Neural crest cell (in vitro differentiated cells): ENCODE results near the gene RSPH10B2. TPM values are rescaled to one million over a fixed set of nuclear protein-coding genes. Genes with fewer than 3 reads are reported as not detected.
"Not testable (repeated sequence)": the region's sequence is repeated elsewhere in the genome, so short reads cannot be mapped to it uniquely, and the experiment has no call there.

Experiments used
- DNase-seq: peaks from one replicate; pipeline ENCODE4 v3.0.0; 2021; ENCODE audit warnings: low read depth, mixed read lengths, low spot score
- H3K27ac Mint-ChIP-seq: one replicate; pipeline ENCODE4 v1.8.0; 2021; ENCODE audit warnings: mild to moderate bottlenecking, mixed read lengths; ENCODE audit not compliant: unreplicated experiment
- H3K27me3 Mint-ChIP-seq: 2 replicates; pipeline ENCODE4 v1.8.0; 2021; ENCODE audit warnings: low read depth, mild to moderate bottlenecking, mixed read lengths
- H3K36me3 Mint-ChIP-seq: 2 replicates; pipeline ENCODE4 v1.8.0; 2021; ENCODE audit warnings: low read depth, mild to moderate bottlenecking, mixed read lengths
- H3K4me1 Mint-ChIP-seq: 2 replicates; pipeline ENCODE4 v1.8.0; 2021; ENCODE audit warnings: mixed read lengths
- H3K4me3 Mint-ChIP-seq: one replicate; pipeline ENCODE4 v1.8.0; 2021; ENCODE audit warnings: mild to moderate bottlenecking, mixed read lengths
- H3K9me3 Mint-ChIP-seq: 2 replicates; pipeline ENCODE4 v1.8.0; 2021; ENCODE audit warnings: mixed read lengths
- total RNA-seq: library from RNA; stranded (reverse); gene quantifications from 2 replicates; pipeline ENCODE4 v1.2.1, GENCODE V29; 2021
- TF ChIP-seq, protein P1 (sequence below): fragments of 200-600 bp; sonication (generic); conservative IDR thresholded peaks from 2 replicates; pipeline ENCODE4 v1.5.0; 2021; ENCODE audit warnings: antibody characterized with exemption, mild to moderate bottlenecking

Gene RSPH10B2
- total RNA-seq, 1 donor from 2014 or later = 0.65 TPM

DNA sequence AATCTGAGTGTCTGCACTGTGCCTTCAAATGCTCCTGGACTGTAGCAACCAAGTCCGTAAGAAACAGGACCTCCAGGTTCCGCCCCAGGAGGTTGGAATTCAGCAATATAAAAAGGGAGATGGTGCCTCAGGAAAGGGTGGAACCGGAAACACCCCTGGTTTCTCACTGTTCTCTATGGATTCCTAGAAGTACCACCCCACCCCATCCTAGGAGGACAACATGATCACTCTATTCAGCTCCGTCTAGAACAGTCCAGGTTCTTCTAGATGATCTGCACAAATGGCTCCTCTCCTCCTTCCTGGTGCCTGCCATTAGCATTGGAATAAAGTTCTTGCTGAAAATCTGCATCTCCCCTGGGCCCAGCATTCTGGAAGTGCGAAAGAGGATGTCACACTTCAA is 39.5 kb upstream of the RSPH10B2 start:
- TF ChIP-seq, protein P1, sequence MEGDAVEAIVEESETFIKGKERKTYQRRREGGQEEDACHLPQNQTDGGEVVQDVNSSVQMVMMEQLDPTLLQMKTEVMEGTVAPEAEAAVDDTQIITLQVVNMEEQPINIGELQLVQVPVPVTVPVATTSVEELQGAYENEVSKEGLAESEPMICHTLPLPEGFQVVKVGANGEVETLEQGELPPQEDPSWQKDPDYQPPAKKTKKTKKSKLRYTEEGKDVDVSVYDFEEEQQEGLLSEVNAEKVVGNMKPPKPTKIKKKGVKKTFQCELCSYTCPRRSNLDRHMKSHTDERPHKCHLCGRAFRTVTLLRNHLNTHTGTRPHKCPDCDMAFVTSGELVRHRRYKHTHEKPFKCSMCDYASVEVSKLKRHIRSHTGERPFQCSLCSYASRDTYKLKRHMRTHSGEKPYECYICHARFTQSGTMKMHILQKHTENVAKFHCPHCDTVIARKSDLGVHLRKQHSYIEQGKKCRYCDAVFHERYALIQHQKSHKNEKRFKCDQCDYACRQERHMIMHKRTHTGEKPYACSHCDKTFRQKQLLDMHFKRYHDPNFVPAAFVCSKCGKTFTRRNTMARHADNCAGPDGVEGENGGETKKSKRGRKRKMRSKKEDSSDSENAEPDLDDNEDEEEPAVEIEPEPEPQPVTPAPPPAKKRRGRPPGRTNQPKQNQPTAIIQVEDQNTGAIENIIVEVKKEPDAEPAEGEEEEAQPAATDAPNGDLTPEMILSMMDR = no peak
- H3K9me3 Mint-ChIP-seq = no peaks in the 10 kb centered on the region
- no peak for DNase-seq
- H3K27me3 Mint-ChIP-seq = peaks cover 53% of the 10 kb centered on the region
- H3K36me3 Mint-ChIP-seq = no peaks in the 10 kb centered on the region
- H3K4me1 Mint-ChIP-seq = no peaks in the 10 kb centered on the region
- H3K27ac Mint-ChIP-seq = no peak overlapping the region
- no peak overlapping the region for H3K4me3 Mint-ChIP-seq

DNA sequence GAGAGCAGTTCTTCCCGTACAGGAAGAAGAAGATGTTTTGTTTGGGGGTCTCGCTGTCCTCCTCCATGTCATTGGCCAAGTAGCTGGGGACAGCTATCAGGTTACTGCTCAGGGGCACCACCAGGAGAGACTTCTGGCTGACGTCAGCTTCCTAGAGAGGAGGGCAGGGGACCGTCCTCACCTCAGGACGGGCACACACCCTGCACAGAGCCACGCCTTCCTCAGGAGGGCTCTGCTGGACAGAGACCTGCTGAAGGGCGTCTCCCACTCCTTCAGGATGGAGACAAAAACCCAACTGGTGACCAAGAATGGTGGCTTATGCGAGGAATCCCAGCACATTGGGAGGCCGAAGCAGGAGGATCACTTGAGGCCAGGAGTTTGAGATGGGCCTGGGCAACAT is 38.0 kb upstream of the RSPH10B2 start:
- not testable (repeated sequence) for H3K36me3 Mint-ChIP-seq, DNase-seq, H3K4me3 Mint-ChIP-seq, H3K9me3 Mint-ChIP-seq, H3K4me1 Mint-ChIP-seq, H3K27ac Mint-ChIP-seq
- H3K27me3 Mint-ChIP-seq = peaks cover 52% of the 10 kb centered on the region

DNA sequence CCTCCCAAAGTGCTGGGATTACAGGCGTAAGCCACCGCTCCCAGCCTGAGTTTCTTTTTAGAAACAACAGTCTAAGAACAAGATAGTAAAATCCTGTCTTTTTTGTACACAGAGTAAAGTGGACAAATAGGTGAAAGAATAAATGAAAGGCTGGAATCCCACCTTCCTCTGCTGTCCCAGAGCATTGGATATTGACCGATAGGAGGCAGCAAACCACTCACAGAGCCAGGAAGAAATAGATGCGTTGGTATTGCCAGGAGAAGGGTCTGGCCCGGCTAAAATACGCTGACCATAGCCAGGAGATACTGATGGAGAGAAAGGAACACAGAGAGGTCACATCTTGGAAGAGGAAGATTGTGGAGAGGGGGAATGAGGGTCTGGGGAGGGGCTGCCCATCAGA is 35.8 kb upstream of the RSPH10B2 start:
- H3K4me3 Mint-ChIP-seq = no peak overlapping the region
- DNase-seq = no peak

DNA sequence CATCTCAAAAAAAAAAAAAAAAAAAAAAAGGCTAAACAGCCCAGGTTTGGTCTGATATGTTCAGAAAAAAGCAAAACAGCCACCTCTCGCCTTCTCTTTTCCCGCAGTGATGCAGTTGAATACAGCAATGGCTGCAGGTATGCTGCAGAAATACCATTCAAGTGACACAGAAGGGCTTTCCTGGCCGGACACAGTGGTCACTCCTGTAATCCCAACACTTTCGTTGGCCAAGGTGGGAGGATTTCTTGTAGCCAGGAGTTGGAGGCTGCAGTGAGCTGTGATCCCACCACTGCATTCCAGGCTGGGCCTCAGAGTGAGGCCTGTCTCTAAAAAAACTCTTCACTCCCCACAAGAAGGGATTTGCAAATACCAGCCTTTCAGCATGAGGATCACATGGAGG is 29.6 kb upstream of the RSPH10B2 start:
- not testable (repeated sequence) for H3K4me1 Mint-ChIP-seq, H3K36me3 Mint-ChIP-seq

More for the DNA sequence above, 35.8 kb upstream of the RSPH10B2 start:
- Mint-ChIP-seq H3K27ac (no peak overlapping the region), H3K4me1 (no peaks in the 10 kb centered on the region), H3K36me3 (no peaks in the 10 kb centered on the region), H3K27me3 (peaks cover 62% of the 10 kb centered on the region), H3K9me3 (no peaks in the 10 kb centered on the region)
- TF ChIP-seq, protein P1 = peak; percentile 18

DNA sequence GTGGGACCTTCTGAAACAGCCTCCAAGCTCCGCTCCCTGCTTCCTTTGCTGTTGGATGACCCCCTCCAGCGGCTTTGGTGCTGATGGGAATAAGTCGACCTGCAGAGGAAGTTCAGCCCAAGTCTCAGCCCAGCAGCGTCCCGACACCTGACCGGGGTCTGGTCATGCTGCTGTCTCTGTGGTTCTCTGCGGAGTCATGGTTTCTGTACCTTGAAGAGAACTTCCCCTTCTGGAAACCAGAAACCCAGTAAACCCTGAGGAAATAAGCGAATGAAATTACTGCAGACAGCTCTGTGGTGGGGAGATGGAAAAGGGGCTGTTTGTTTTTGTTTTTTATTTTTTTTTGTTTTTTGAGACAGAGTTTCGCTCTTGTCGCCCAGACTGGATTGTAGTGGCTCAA is 28.9 kb upstream of the RSPH10B2 start:
- no peak for DNase-seq
- H3K36me3 Mint-ChIP-seq = peaks cover 4% of the 10 kb centered on the region
- no peak overlapping the region for H3K27ac Mint-ChIP-seq
- H3K4me3 Mint-ChIP-seq = no peak overlapping the region
- H3K27me3 Mint-ChIP-seq = peaks cover 38% of the 10 kb centered on the region
- TF ChIP-seq, protein P1 = no peak
- peaks cover 5% of the 10 kb centered on the region for H3K4me1 Mint-ChIP-seq
- peaks cover 7% of the 10 kb centered on the region for H3K9me3 Mint-ChIP-seq

More for the DNA sequence above, 29.6 kb upstream of the RSPH10B2 start:
- H3K4me3 Mint-ChIP-seq, H3K9me3 Mint-ChIP-seq, DNase-seq, H3K27ac Mint-ChIP-seq: not testable (repeated sequence)
- peaks cover 38% of the 10 kb centered on the region for H3K27me3 Mint-ChIP-seq

DNA sequence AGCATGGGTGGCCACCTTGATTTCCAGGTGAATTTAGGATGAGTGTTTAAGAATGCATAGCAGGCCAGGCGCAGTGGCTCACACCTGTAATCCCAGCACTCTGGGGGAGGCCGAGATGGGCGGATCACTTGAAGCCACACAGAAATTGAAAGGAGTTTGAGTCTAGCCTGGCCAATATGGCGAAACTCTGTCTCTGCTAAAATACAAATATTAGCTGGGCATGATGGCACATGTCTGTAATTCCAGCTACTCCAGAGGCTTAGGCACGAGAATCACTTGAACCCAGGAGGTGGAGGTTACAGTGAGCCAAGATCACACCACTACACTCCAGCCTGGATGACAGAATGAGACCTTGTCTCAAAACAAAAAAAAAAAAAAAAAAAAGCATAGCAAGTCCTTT is 27.6 kb upstream of the RSPH10B2 start:
- Mint-ChIP-seq H3K4me1 (peaks cover 14% of the 10 kb centered on the region), H3K27me3 (peaks cover 29% of the 10 kb centered on the region), H3K4me3 (peak overlapping the region; percentile 70)
- not testable (repeated sequence) for H3K9me3 Mint-ChIP-seq, H3K36me3 Mint-ChIP-seq, H3K27ac Mint-ChIP-seq, DNase-seq

DNA sequence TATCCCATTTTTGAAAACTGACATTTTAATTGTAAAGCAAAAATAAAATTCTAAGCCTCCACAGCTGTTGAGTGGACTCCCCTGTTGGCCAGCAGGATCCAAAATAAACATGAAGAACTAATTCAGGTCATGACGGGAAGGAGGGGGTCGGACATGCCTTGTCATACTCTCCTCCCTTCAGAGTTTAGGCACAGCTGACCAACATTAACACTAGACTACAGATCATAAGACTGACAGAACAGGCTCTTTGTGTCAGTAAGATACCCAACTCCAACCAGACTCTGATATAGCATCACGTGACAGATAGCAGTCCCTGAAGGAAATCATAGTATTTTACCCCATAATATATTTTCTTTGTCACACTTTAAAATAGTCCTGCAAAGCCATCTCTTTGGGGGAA is 26.2 kb upstream of the RSPH10B2 start:
- Mint-ChIP-seq H3K9me3 (peaks cover 7% of the 10 kb centered on the region), H3K27me3 (peaks cover 20% of the 10 kb centered on the region), H3K36me3 (peaks cover 8% of the 10 kb centered on the region), H3K4me3 (peak overlapping the region; percentile 25), H3K4me1 (peaks cover 14% of the 10 kb centered on the region), H3K27ac (no peak overlapping the region)
- TF ChIP-seq, protein P1 = no peak
- DNase-seq = no peak

DNA sequence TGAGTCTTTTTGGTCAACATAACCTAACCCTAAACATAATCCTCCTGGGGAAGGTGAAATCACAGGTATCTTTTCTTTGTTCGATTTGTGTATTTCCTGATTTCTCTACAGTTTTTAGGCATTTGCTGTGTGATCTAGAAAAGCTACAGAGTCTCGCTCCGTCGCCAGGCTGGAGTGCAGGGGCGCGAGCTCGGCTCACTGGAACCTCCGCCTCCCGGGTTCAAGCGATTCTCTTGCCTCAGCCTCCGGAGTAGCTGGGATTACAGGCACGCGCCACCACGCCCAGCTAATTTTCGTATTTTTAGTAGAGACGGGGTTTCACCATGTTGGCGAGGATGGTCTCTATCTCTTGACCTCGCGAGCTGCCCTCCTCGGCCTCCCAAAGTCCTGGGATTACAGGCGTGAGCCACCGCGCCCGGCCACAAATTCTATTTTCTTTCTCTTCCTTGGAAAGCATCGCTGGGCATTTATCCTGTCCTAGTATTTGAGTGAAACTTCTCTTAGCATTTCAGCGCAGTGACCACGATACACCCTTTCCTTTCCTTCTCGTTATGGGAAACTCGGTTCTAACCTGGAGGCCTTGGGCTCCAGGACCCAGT is 24.9 kb upstream of the RSPH10B2 start:
- H3K4me1 Mint-ChIP-seq = peaks cover 14% of the 10 kb centered on the region
- H3K27ac Mint-ChIP-seq, H3K9me3 Mint-ChIP-seq, H3K36me3 Mint-ChIP-seq, DNase-seq: not testable (repeated sequence)
- H3K27me3 Mint-ChIP-seq = peaks cover 17% of the 10 kb centered on the region
- peak overlapping the region; percentile 89 for H3K4me3 Mint-ChIP-seq
